GM21423 (cell line): ENCODE measurements around the gene STIMATE.

Experiments
- ATAC-seq: cut with Tn5 transposase; IDR thresholded peaks from one replicate; pipeline ENCODE4 v1.9.1; 2021; ENCODE audit warnings: mild to moderate bottlenecking, moderate library complexity; ENCODE audit not compliant: unreplicated experiment

The STIMATE gene

GRCh38 chr3:52793702-52794611 is 103.4 kb downstream of the STIMATE start:
- ATAC-seq = no peak

GRCh38 chr3:52792961-52793695 is 104.2 kb downstream of the STIMATE start:
- no peak for ATAC-seq

DNA sequence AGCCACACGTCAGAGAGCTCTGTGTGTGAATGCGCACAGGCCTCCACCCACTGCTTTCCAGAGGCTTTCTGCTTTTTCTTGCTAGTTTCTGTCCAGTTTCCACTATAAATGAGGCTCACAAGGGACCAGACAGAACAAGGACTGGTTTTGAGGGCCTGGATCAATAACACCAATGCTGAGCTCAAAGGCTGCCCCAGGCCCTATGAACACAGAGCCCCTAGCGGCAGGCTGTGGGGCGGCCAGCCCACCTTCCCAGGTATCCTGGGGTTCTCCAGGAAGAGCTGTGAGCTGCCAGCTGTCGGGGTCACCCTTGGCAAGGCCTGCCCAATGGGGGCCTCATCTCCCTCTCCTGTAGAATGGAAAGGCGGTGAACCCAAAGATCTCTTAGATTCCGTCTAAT is 104.9 kb downstream of the STIMATE start:
- ATAC-seq = no peak

DNA sequence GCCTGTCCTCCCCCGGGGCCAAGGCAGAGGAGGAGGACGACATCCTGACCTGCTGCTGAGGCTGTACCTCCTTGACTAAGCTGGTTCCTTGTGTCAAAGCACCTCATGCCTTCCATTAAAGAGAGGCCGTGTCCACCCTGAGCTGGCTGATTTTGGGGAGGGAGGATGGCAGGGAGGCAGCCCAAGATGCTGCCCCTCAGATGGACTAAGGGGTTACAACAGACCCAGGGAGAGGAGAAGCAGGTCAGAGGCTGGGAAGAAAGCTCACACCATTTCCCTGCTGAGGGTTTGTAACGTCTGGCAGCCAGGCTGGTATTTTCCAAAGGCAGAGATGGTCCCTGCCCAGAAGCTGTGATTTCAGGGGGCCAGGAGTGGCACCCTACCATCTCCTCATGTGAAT is 105.4 kb downstream of the STIMATE start:
- ATAC-seq = no peak

GRCh38 chr3:52791366-52791765 is 106.0 kb downstream of the STIMATE start:
- no peak for ATAC-seq

- no peak for ATAC-seq
These were observed 106.6 kb downstream of the STIMATE start for GRCh38 chr3:52790741-52791140.

DNA sequence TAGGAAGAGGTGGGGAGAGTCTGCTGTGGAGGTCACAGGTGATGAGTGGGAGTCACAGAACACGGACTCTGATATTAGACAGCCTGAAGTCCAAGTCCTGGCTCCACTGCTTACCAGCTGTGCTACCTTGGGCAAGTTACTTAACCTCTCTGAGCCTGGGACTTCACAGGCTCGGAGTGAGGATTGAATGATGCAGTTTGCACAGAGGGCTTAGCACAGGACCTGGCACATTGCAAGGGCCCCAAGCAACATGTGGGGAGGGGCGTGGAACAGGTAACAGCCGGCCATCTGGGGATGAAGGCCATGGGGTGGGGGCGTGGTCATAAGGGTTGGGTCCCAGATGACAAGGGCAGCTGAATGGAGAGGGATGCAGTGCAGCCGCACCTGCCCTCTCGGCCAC is 107.0 kb downstream of the STIMATE start:
- ATAC-seq = no peak

- no peak for ATAC-seq
These were observed 107.7 kb downstream of the STIMATE start for GRCh38 chr3:52789746-52790040.

GRCh38 chr3:52788890-52789745 is 108.2 kb downstream of the STIMATE start:
- ATAC-seq = no peak

DNA sequence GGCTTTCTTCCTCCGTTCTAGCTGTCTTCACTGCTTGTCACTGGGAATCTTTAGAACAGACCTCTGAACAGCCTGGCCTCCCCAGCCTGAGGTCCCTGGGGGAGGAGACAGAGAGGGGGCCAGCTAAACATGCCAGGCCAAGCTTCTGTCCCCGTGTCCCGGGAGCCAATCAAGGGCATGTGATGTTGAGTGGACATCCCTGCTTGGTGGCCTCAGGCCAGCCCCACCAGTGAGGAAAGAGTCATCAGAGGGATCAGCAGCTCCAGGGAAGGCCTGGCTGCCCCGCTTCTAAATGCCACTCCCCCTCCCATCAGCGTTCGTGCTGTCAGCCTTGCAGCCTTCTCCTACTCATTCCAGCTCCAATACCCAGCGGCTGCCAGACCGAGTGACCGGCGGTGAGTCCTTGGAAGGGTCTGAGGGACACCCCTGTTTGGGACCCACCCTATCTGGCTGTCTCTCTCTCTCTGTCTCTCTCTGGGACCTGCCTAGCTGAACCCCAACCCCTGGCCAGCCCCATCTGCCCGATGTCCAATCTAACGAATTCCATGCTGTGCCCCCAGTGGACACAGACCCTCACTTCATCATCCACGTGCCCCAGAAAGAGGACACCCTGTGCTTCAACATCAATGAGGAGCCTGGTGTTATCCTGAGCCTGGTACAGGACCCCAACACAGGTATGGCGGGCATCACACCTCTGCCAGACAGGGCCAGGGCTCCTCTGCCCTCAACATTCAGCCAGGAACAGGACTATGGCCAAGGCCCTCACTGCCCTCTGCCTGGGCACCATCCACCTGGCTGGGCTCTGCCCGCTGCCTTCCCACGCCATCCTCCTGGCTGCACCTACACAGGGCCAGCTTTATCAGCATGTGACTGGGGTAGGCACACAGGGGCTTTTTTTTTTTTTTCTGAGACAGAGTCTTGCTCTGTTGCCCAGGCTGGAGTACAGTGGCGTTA is 109.4 kb downstream of the STIMATE start:
- ATAC-seq = no peak

DNA sequence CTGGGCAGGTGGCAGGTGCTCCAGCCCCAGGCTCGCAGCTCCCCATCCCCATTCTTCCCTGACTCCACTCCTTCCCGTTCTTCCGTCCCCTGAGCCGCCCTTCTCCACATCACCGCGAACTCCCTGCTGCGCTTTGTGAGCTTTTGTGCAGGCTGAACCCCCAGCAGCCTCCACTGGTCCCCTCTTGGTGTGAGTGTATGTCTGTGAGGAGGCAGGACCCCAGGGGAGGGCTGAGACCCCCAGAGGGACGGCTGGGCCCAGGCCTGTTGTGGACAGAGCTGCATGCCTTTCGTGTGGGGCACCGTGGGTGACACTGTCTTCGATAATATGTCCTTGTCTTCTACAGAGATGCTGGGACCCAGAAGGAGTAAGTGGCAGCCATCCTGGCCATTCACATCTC is 110.1 kb downstream of the STIMATE start:
- ATAC-seq = no peak
